ENCODE measurements around the gene CEBPE. TPM values are rescaled to one million over a fixed set of nuclear protein-coding genes. Genes with fewer than 3 reads are reported as not detected.

The CEBPE gene
- total RNA-seq, 1 experiment from 2014 or later = not detected

DNA sequence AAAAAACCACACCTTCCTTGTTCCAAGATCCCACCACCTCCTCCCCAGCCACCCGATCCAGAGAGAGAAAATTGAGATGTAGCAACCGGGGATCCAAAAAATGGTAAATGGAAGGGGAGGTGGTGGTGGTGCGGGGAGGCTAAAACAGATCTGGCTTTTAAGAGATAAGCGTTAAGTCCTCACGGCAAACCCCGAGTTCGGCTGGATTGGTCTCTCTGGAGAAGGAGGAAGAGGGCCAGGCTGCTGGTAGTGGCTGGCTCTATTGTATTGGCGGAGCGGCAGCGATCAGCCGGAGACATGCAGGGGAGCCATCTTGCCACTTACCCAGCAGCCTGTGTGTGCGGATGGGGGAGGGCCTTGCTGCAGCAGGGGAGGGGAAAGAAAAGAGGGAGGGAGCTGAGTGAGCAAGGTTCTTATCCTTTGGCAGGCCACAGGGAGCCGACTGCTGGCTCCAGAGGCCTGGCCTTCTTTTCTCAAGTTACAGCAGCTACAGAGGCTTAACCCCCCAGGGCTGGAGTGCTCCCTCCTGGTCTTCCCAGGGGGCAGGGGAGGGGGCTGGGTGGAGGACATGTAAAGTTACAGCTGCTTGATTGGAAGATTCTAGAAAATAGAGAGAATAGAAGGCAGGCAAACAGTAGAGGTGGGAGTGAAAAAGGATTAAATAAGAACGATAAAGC, 47.7 kb downstream of the CEBPE start:
- peaks cover 15% of the 10 kb centered on the region for H3K36me3 ChIP-seq (ENCODE audit: low read depth)
- ChIA-PET POLR2A (ENCODE audit: unreplicated experiment) (interaction anchor here (0.6 to 0.9 kb wide), 6 partner anchors 10 to 1574 kb away, joined by 3 to 8 read pairs (median 4); no protein-coding TSS in a partner anchor), CTCF (interaction anchor here (1.0 to 1.4 kb wide), 4 partner anchors 9 to 85 kb away, joined by 4 to 11 read pairs (median 6); partner anchors contain the start of gene ACIN1)
- no peaks in the 10 kb centered on the region for H3K9me3 ChIP-seq (ENCODE audit: insufficient read depth, low read depth)
- H3F3A ChIP-seq (ENCODE audit: insufficient read depth, low read depth) = peaks cover 31% of the 10 kb centered on the region
- no TSS peak for BruUV-seq (replicated peaks)
- peaks cover 36% of the 10 kb centered on the region for H3K4me1 ChIP-seq (replicated peaks; ENCODE audit: insufficient read depth)
- no peak overlapping the region for H2AFZ ChIP-seq
- H3K27ac ChIP-seq = peak overlapping the region; percentile 73
- no peaks in the 10 kb centered on the region for H3K27me3 ChIP-seq (ENCODE audit: insufficient read depth, low read depth)
- intact Hi-C loops (cut with micrococcal nuclease; ENCODE audit: unreplicated experiment) = loop anchor here (10.0 kb wide), 1 partner anchor 233 kb away; the partner anchor contains the start of genes BCL2L2 and PPP1R3E
- no peak for TF ChIP-seq EZH2 (IDR thresholded peaks at IDR 0.05; ENCODE audit: low read depth)
- TF ChIP-seq, protein P1, sequence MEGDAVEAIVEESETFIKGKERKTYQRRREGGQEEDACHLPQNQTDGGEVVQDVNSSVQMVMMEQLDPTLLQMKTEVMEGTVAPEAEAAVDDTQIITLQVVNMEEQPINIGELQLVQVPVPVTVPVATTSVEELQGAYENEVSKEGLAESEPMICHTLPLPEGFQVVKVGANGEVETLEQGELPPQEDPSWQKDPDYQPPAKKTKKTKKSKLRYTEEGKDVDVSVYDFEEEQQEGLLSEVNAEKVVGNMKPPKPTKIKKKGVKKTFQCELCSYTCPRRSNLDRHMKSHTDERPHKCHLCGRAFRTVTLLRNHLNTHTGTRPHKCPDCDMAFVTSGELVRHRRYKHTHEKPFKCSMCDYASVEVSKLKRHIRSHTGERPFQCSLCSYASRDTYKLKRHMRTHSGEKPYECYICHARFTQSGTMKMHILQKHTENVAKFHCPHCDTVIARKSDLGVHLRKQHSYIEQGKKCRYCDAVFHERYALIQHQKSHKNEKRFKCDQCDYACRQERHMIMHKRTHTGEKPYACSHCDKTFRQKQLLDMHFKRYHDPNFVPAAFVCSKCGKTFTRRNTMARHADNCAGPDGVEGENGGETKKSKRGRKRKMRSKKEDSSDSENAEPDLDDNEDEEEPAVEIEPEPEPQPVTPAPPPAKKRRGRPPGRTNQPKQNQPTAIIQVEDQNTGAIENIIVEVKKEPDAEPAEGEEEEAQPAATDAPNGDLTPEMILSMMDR (conservative IDR thresholded peaks at IDR 0.05) = no peak
- H4K20me1 ChIP-seq (ENCODE audit: insufficient read depth) = peaks cover 10% of the 10 kb centered on the region
- H3K79me2 ChIP-seq (ENCODE audit: low read depth) = peaks cover 47% of the 10 kb centered on the region
- no peaks in the 10 kb centered on the region for H3K9me2 ChIP-seq (ENCODE audit: insufficient read depth)
- peak overlapping the region; percentile 83 for H3K4me3 ChIP-seq
- DNase-seq = peak; percentile 69 to 75
- peak overlapping the region; percentile 98 for H3K4me2 ChIP-seq

DNA sequence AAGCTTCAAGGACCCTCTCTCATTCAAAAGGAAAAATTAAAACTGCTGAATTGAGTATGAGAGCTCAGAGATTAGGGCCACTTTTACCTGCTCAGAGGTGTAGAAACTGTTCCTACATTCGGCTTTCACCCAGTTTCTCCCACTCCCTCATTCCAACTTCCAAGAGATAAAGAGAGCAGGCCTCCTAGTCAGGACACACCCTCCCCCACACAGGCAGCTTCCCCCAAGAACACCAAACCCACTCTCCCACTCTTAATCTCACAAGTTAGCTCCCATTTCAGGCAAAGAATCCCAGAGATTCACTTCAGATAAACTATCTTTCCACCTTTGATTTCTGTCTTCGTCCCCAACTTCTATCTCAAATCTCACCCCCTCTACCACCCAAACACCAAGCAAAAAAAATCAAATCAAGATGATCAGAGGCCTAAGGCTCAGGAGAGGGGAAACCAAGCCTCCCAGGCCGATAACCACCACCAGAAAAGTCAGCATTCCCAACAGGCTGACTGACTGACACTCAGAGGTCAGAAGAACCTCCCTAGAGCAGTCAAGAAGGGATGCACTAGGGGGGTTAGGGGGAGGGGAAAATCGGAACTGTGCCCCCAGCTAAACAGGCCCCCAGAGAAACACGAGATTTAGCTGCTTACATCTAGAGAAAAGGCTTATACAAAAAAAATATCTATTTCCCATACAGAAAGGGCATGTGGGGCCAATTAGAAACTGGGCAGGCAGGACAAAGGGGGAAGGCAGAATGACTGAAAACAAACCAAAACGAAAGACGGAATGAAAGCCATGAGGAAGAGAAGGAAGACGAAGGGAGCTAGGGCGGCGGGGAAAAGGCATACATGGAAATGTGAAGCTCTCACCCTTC, 48.6 kb downstream of the CEBPE start:
- intact Hi-C loops (cut with micrococcal nuclease; ENCODE audit: unreplicated experiment) = loop anchor here (10.0 kb wide), 1 partner anchor 234 kb away; the partner anchor contains the start of genes BCL2L2 and PPP1R3E
- peaks cover 10% of the 10 kb centered on the region for H4K20me1 ChIP-seq (ENCODE audit: insufficient read depth)

More for the DNA sequence above, 48.6 kb downstream of the CEBPE start:
- peaks cover 20% of the 10 kb centered on the region; the same call in 1 of the 2 replicates for H3K36me3 ChIP-seq (ENCODE audit: low read depth)
- H3K79me2 ChIP-seq (ENCODE audit: low read depth) = peaks cover 53% of the 10 kb centered on the region
- POLR2A ChIA-PET (ENCODE audit: unreplicated experiment) = interaction anchor here (0.7 kb wide), 1 partner anchor 45 kb away, joined by 4 read pairs; no protein-coding TSS in a partner anchor
- peak overlapping the region; percentile 98 for H3K4me2 ChIP-seq
- TF ChIP-seq, protein P1 (conservative IDR thresholded peaks at IDR 0.05) = no peak
- no peak for TF ChIP-seq EZH2 (IDR thresholded peaks at IDR 0.05; ENCODE audit: low read depth)
- no peak for DNase-seq
- H2AFZ ChIP-seq = no peak overlapping the region
- H3K4me3 ChIP-seq = peak overlapping the region; percentile 83
- H3K9me2 ChIP-seq (ENCODE audit: insufficient read depth) = no peaks in the 10 kb centered on the region
- no peaks in the 10 kb centered on the region for H3K9me3 ChIP-seq (ENCODE audit: insufficient read depth, low read depth)
- peaks cover 27% of the 10 kb centered on the region for H3K4me1 ChIP-seq (replicated peaks; ENCODE audit: insufficient read depth)
- BruUV-seq (replicated peaks) = no TSS peak
- H3K27me3 ChIP-seq (ENCODE audit: insufficient read depth, low read depth) = no peaks in the 10 kb centered on the region
- H3K27ac ChIP-seq = peak overlapping the region; percentile 73
- H3F3A ChIP-seq (ENCODE audit: insufficient read depth, low read depth) = peaks cover 36% of the 10 kb centered on the region
- CTCF ChIA-PET = interaction anchor here (0.6 to 1.4 kb wide), 5 partner anchors 8 to 289 kb away, joined by 3 to 11 read pairs (median 6); no protein-coding TSS in a partner anchor
